H54 (cell line): ENCODE results near the gene MEIS2.

Experiments used
- DNase-seq: peaks from one replicate; pipeline ENCODE4 v3.0.0; 2011; ENCODE audit warnings: low spot score, mixed read lengths; ENCODE audit not compliant: insufficient read length
- FAIRE-seq: peaks from 3 replicates; lab custom pipeline; 2011; peaks lifted over from hg19 to GRCh38; lab: Jason Lieb, UNC
- POLR2A ChIP-seq: IDR thresholded peaks from 2 replicates; pipeline ENCODE4 v1.6.1; 2011; ENCODE audit warnings: low read depth, mild to moderate bottlenecking, low read length

The MEIS2 gene

GRCh38 chr15:37086120-37086519, 14.2 kb downstream of the MEIS2 start:
- TF ChIP-seq POLR2A, result no peak
- DNase-seq (no peak), FAIRE-seq (no peak)

DNA sequence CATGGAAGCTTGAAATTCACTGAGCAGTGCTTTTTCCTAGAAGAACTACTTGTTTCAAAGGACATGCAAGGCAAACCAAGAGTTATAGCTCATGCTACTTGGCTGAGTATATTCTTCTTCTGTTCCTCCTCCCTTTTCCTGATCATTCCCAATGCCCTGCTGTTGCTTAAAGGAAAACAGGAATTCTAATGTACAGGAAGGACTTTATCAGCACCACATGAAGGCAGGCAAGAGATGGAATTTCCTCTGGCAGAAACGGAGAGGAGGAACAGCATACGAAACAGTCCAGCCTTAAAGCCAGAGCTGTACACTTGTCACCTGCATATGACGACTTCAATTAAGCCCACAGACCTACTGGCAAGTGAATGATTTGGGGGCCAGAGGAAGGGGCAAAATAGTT, 15.7 kb downstream of the MEIS2 start:
- FAIRE-seq, result peak; percentile 30
- TF ChIP-seq POLR2A, result no peak
- no peak for DNase-seq

DNA sequence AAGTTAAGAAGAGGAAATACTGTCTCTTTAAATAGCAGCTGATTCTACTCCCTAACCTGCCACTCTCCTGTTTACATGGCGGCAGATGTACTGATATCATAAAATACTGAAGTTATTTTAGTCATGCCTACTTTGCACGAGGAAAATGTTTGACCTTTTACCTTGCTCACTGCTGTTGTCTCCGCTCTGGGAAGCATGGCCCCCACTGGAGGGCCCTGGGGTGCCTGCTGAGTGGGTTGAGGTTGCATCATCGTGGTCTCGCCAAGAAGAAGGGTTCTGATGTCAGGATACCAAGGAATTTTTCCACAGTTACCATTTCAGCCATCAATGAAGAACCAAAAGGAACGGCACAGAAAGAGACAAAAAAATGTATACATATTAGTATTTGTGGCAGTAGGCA, 16.7 kb downstream of the MEIS2 start:
- DNase-seq (no peak), FAIRE-seq (no peak)
- TF ChIP-seq POLR2A, result no peak

GRCh38 chr15:37081983-37082382, 18.4 kb downstream of the MEIS2 start:
- FAIRE-seq, result no peak
- TF ChIP-seq POLR2A, result no peak
- DNase-seq, result no peak

- no peak for FAIRE-seq
- DNase-seq, result no peak
Measured at GRCh38 chr15:37080261-37080921, 20.0 kb downstream of the MEIS2 start.

GRCh38 chr15:37079726-37080125, 20.6 kb downstream of the MEIS2 start:
- DNase-seq (no peak), FAIRE-seq (peak; percentile 43)
- TF ChIP-seq POLR2A, result no peak

More at GRCh38 chr15:37080261-37080921, 20.0 kb downstream of the MEIS2 start:
- no peak for TF ChIP-seq POLR2A

- no peak for FAIRE-seq
- DNase-seq, result no peak
- no peak for TF ChIP-seq POLR2A
Measured at GRCh38 chr15:37078566-37078965, 21.8 kb downstream of the MEIS2 start.

GRCh38 chr15:37077623-37078351, 22.6 kb downstream of the MEIS2 start:
- DNase-seq (no peak), FAIRE-seq (peak; percentile 70)
- no peak for TF ChIP-seq POLR2A

- TF ChIP-seq POLR2A, result no peak
- no peak for DNase-seq
Measured at GRCh38 chr15:37076543-37076942, 23.8 kb downstream of the MEIS2 start.

GRCh38 chr15:37075777-37076176, 24.6 kb downstream of the MEIS2 start:
- TF ChIP-seq POLR2A, result no peak
- DNase-seq (no peak), FAIRE-seq (no peak)

More at GRCh38 chr15:37076543-37076942, 23.8 kb downstream of the MEIS2 start:
- FAIRE-seq, result peak; percentile 53

- DNase-seq (no peak), FAIRE-seq (peak; percentile 20)
- no peak for TF ChIP-seq POLR2A
Measured at GRCh38 chr15:37072181-37072580, 28.2 kb downstream of the MEIS2 start.

GRCh38 chr15:37071134-37071533, 29.2 kb downstream of the MEIS2 start:
- no peak for DNase-seq
- no peak for TF ChIP-seq POLR2A
- FAIRE-seq, result no peak

DNA sequence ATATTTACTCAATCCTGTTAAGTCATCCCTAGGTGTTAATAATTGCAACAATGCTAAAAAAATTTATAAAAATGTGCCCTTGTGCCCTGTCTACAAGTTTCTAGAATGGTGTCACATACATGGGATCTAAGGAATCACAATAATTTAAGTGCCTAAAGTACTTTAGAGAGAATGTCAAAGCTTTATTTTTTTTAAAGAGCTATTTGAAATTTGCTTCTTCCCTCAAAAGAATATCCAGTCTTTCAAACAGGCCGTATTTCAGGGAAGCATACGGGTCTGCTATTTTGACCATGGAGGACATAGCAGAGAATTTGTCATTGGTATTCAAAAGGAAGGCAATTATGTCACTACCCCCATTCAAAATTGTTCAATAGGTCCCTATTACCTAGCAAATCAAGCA, 29.7 kb downstream of the MEIS2 start:
- TF ChIP-seq POLR2A, result no peak
- DNase-seq, result no peak
- no peak for FAIRE-seq

DNA sequence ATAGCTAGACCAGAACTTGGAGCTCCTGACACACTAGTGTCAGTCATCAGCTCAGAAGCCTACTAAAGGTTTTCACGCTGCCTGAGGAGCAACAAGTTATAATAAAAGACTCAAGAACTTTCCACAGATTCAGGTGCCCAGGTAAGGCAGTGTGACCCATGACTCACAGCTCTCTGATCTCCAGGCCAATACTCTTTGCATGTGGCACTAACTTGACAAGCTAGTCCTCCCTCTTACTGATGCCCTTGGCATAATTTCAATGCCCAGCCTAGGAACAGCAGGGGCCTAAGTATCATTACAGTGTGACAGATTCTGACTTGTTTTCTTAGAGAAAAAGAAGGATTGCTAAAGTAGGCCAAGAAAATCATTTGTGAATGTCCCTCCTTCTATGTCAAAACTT, 38.4 kb downstream of the MEIS2 start:
- peak; percentile 76 for FAIRE-seq
- DNase-seq, result no peak
- TF ChIP-seq POLR2A, result no peak

DNA sequence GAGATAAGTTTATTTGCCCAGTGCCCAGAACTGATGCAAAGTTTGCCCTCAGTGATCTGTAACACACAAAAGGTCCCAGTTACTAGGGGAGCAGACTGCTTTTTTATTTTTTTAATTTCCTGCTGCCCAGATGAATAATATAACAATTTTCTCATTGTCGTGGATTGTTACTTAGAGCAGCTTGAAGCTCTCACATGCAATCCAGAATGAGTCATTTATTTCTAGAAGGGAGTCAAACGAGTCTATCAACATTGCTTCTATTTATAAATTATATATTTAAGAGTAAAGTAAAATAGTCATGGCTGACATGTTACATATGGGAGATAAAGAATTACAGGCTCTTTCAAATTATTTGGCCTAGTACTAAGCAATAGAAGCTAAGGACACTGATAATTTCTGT, 41.3 kb downstream of the MEIS2 start:
- DNase-seq (no peak), FAIRE-seq (no peak)
- TF ChIP-seq POLR2A, result no peak
